HCT116 (cell line): Measurements from ENCODE around the gene TAPBPL. TPM values are rescaled to one million over a fixed set of nuclear protein-coding genes. Genes with fewer than 3 reads are reported as not detected.

Source experiments
- ATAC-seq: fragments of 200-7000 bp; cut with Tn5 transposase; 2 replicates; pipeline ENCODE4 v1.9.1; 2020; ENCODE audit warnings: mild to moderate bottlenecking, moderate library complexity
- BruUV-seq: library from RNA; stranded (reverse); fragments of 400-500 nt; replicated peaks from 2 replicates; lab custom pipeline; 2021; lab: Mats Ljungman, UMichigan
- CTCF ChIA-PET: fragments of 300-600 bp; sonication (Branson Sonifier 250); formaldehyde crosslinking; loops from one replicate; lab custom pipeline; 2021; ENCODE audit warnings: antibody characterized with exemption; lab: Charles Lee
- POLR2A ChIA-PET: fragments of 300-600, 350-600 bp; sonication (Branson Sonifier 250); formaldehyde crosslinking; loops from one replicate; lab custom pipeline; 2021; ENCODE audit warnings: antibody characterized with exemption; lab: Charles Lee
- RAD21 ChIA-PET, 2 experiments: fragments of 300-600 bp; sonication (Branson Sonifier 250); formaldehyde crosslinking; loops; one replicate each; lab custom pipeline; 2023; ENCODE audit warnings: low total read pairs in 2 of 2; ENCODE audit not compliant: uncharacterized antibody in 2 of 2, unreplicated experiment in 2 of 2, low non-redundant PET in 1 of 2; lab: Charles Lee
- DNase-seq: peaks from one replicate; pipeline ENCODE4 v3.0.0-alpha.2; 2010; ENCODE audit warnings: low read depth, low spot score
- H2AFZ ChIP-seq: fragments of 200-600 bp; shearing (Covaris generic), sonication (generic); 2 replicates; pipeline ENCODE4 v1.6.1; 2017; ENCODE audit warnings: low read depth, mixed run types, mixed read lengths, antibody characterized with exemption, low read length; ENCODE audit not compliant: poor library complexity, severe bottlenecking
- H3K27ac ChIP-seq: 2 replicates; pipeline ENCODE4 v1.5.1; 2012; ENCODE audit warnings: low read depth, low read length
- H3K27me3 ChIP-seq: fragments of 200-600 bp; sonication (generic); 2 replicates; pipeline ENCODE4 v1.6.1; 2016; ENCODE audit warnings: mixed run types, low read length, mixed read lengths; ENCODE audit not compliant: insufficient read depth
- H3K36me3 ChIP-seq, 2 experiments: fragments of 200-500 bp in 1 of 2; fragments of 200-600 bp in 1 of 2; sonication (Bioruptor generic) in 1 of 2; sonication (generic) in 1 of 2; 2 replicates each; pipeline versions ENCODE4 v1.5.1 to v1.6.1; 2014 to 2016; ENCODE audit warnings: low read length in 2 of 2, inconsistent platforms in 1 of 2, mixed read lengths in 1 of 2, mixed run types in 1 of 2; ENCODE audit not compliant: insufficient read depth in 2 of 2, control insufficient read depth in 1 of 2
- H3K4me1 ChIP-seq, 2 experiments: fragments of 200-600 bp in 1 of 2; sonication (generic) in 1 of 2; 2 replicates each; pipeline versions ENCODE4 v1.5.1 to v1.6.1; 2012 to 2017; ENCODE audit warnings: low read length in 2 of 2, inconsistent platforms in 1 of 2, mild to moderate bottlenecking in 1 of 2, mixed read lengths in 1 of 2, mixed run types in 1 of 2, moderate library complexity in 1 of 2; ENCODE audit not compliant: insufficient read depth in 2 of 2, control insufficient read depth in 1 of 2
- H3K4me2 ChIP-seq: fragments of 200-600 bp; sonication (generic); 2 replicates; pipeline ENCODE4 v1.6.1; 2017; ENCODE audit warnings: mixed run types, low read length, mixed read lengths
- H3K4me3 ChIP-seq, 2 experiments: fragments of 200-600 bp in 1 of 2; sonication (generic) in 1 of 2; replicated peaks in 1 of 2; 2 replicates each; pipeline ENCODE4 v1.5.1; 2011 to 2016; ENCODE audit warnings: low read length in 2 of 2, control low read depth in 1 of 2, low read depth in 1 of 2, mild to moderate bottlenecking in 1 of 2, mixed read lengths in 1 of 2, mixed run types in 1 of 2
- H3K79me2 ChIP-seq: fragments of 200-600 bp; sonication (generic); 2 replicates; pipeline ENCODE4 v1.6.1; 2017; ENCODE audit warnings: mild to moderate bottlenecking, mixed run types, low read length, moderate library complexity, mixed read lengths; ENCODE audit not compliant: insufficient read depth
- H3K9ac ChIP-seq: fragments of 200-600 bp; sonication (generic); 2 replicates; pipeline ENCODE4 v1.6.1; 2016; ENCODE audit warnings: low read length, mixed read lengths
- H3K9me2 ChIP-seq: fragments of 200-600 bp; sonication (generic), shearing (Covaris generic); 2 replicates; pipeline ENCODE4 v1.6.1; 2017; ENCODE audit warnings: mixed run types, mild to moderate bottlenecking, moderate library complexity; ENCODE audit not compliant: insufficient read depth
- H3K9me3 ChIP-seq, 2 experiments: fragments of 200-500 bp in 1 of 2; fragments of 200-600 bp in 1 of 2; sonication (Bioruptor generic) in 1 of 2; sonication (generic) in 1 of 2; 2 replicates each; pipeline ENCODE4 v1.6.1; 2014 to 2017; ENCODE audit warnings: low read length in 2 of 2, mixed read lengths in 2 of 2, inconsistent platforms in 1 of 2, low read depth in 1 of 2, mild to moderate bottlenecking in 1 of 2, mixed run types in 1 of 2, moderate library complexity in 1 of 2; ENCODE audit not compliant: control insufficient read depth in 1 of 2, insufficient read depth in 1 of 2
- H4K20me1 ChIP-seq: fragments of 200-600 bp; sonication (generic), shearing (Covaris generic); 2 replicates; pipeline ENCODE4 v1.6.1; 2017; ENCODE audit warnings: mixed run types, mild to moderate bottlenecking, moderate library complexity; ENCODE audit not compliant: insufficient read depth
- CBX3 ChIP-seq: IDR thresholded peaks from 2 replicates; pipeline ENCODE4 v1.6.1; 2012; ENCODE audit warnings: low read depth
- CEBPB ChIP-seq: IDR thresholded peaks from 2 replicates; pipeline ENCODE4 v1.6.1; 2012; ENCODE audit warnings: low read depth
- EGR1 ChIP-seq: IDR thresholded peaks from 2 replicates; pipeline ENCODE4 v1.6.1; 2012; ENCODE audit warnings: low read depth
- ELF1 ChIP-seq: IDR thresholded peaks from 2 replicates; pipeline ENCODE4 v1.6.1; 2012; ENCODE audit warnings: low read depth, borderline replicate concordance
- EZH2 ChIP-seq: fragments of 200-600 bp; sonication (generic); IDR thresholded peaks from 2 replicates; pipeline ENCODE4 v1.6.1; 2017; ENCODE audit warnings: antibody characterized with exemption, mixed run types
- EZH2phosphoT487 ChIP-seq: fragments of 200-600 bp; IDR thresholded peaks from 2 replicates; pipeline ENCODE4 v1.6.1; 2018; ENCODE audit warnings: antibody characterized with exemption, borderline replicate concordance
- FOSL1 ChIP-seq: IDR thresholded peaks from 2 replicates; pipeline ENCODE4 v1.6.1; 2012; ENCODE audit warnings: low read depth
- JUND ChIP-seq: IDR thresholded peaks from 2 replicates; pipeline ENCODE4 v1.6.1; 2012
- POLR2A ChIP-seq: IDR thresholded peaks from 2 replicates; pipeline ENCODE4 v1.7.0; 2011; ENCODE audit warnings: borderline replicate concordance; ENCODE audit not compliant: insufficient read depth, insufficient read length; ENCODE audit errors: extremely low read depth
- RAD21 ChIP-seq: IDR thresholded peaks from 2 replicates; pipeline ENCODE4 v1.6.1; 2012; ENCODE audit warnings: low read depth, mild to moderate bottlenecking
- SIN3A ChIP-seq: IDR thresholded peaks from 2 replicates; pipeline ENCODE4 v1.6.1; 2012; ENCODE audit warnings: low read depth
- SP1 ChIP-seq: IDR thresholded peaks from 2 replicates; pipeline ENCODE4 v1.6.1; 2012; ENCODE audit warnings: low read depth
- SRF ChIP-seq: IDR thresholded peaks from 2 replicates; pipeline ENCODE4 v1.6.1; 2012; ENCODE audit warnings: low read depth
- YY1 ChIP-seq: IDR thresholded peaks from 2 replicates; pipeline ENCODE4 v1.6.1; 2011; ENCODE audit warnings: low read length, low read depth, moderate library complexity, mild to moderate bottlenecking; ENCODE audit not compliant: insufficient replicate concordance; ENCODE audit errors: extremely low read depth
- ZBTB33 ChIP-seq: IDR thresholded peaks from 2 replicates; pipeline ENCODE4 v1.6.1; 2011; ENCODE audit warnings: mild to moderate bottlenecking, low read length, moderate library complexity; ENCODE audit not compliant: insufficient replicate concordance; ENCODE audit errors: extremely low read depth
- ZFX ChIP-seq: fragments of 450-650 bp; IDR thresholded peaks from 2 replicates; pipeline ENCODE4 v1.6.1; 2017
- ZNF274 ChIP-seq: fragments of 200-500 bp; sonication (Bioruptor generic); IDR thresholded peaks from 2 replicates; pipeline ENCODE4 v1.6.1; 2014; ENCODE audit warnings: mild to moderate bottlenecking, low read depth, low read length, inconsistent platforms
- intact Hi-C: fragments of 100-400 bp; cut with micrococcal nuclease; formaldehyde crosslinking; loops from 2 replicates; pipeline ENCODE4 v1.10.0; 2022
- total RNA-seq: library from RNA; stranded (reverse); gene quantifications from one replicate; pipeline ENCODE4 v1.2.1, GENCODE V29; 2021; ENCODE audit not compliant: unreplicated experiment
- TF ChIP-seq, protein P1 (sequence below): IDR thresholded peaks from 2 replicates; pipeline ENCODE4 v1.6.1; 2012
- TF ChIP-seq, protein P2 (sequence below): IDR thresholded peaks from 2 replicates; pipeline ENCODE4 v1.6.1; 2012

The TAPBPL gene
- total RNA-seq, 1 experiment from 2014 or later, result 0.54 TPM

- no peaks in the 10 kb centered on the region for H3K4me1 ChIP-seq
- H4K20me1 ChIP-seq, result no peaks in the 10 kb centered on the region
- ChIA-PET RAD21 (no interaction called here), CTCF (no interaction called here), POLR2A (no interaction called here)
- BruUV-seq, result no TSS peak
- H3K36me3 ChIP-seq, result no peaks in the 10 kb centered on the region
- intact Hi-C loops, result no loop called here
- TF ChIP-seq POLR2A (no peak), RAD21 (no peak), ZBTB33 (no peak), ELF1 (no peak), ZFX (no peak), CEBPB (no peak), SIN3A (no peak), EZH2phosphoT487 (no peak), EGR1 (no peak), EZH2 (no peak), SP1 (no peak), YY1 (no peak), CBX3 (no peak), JUND (no peak), SRF (no peak), ZNF274 (no peak), FOSL1 (no peak)
- TF ChIP-seq, protein P1, sequence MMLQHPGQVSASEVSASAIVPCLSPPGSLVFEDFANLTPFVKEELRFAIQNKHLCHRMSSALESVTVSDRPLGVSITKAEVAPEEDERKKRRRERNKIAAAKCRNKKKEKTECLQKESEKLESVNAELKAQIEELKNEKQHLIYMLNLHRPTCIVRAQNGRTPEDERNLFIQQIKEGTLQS, result no peak
- TF ChIP-seq, protein P2, sequence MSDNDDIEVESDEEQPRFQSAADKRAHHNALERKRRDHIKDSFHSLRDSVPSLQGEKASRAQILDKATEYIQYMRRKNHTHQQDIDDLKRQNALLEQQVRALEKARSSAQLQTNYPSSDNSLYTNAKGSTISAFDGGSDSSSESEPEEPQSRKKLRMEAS, result no peak
- no peak overlapping the region for H3K9ac ChIP-seq
- DNase-seq (no peak), ATAC-seq (no peak)
- H3K4me2 ChIP-seq, result no peak overlapping the region
- no peaks in the 10 kb centered on the region for H3K27me3 ChIP-seq
- H2AFZ ChIP-seq, result no peak overlapping the region
- no peak overlapping the region for H3K4me3 ChIP-seq
- H3K27ac ChIP-seq, result no peak overlapping the region
- no peaks in the 10 kb centered on the region for H3K9me2 ChIP-seq
- no peaks in the 10 kb centered on the region for H3K9me3 ChIP-seq
- no peaks in the 10 kb centered on the region for H3K79me2 ChIP-seq
Measured at GRCh38 chr12:6405963-6406362, 45.9 kb upstream of the TAPBPL start.
